H1 (cell line): ENCODE data around the gene C1QTNF7.

Source experiments
- CREB1 ChIP-seq: IDR thresholded peaks from 2 replicates; pipeline ENCODE4 v1.6.1; 2012; ENCODE audit warnings: inconsistent platforms
- CTCF ChIP-seq, 3 experiments: IDR thresholded peaks; 1 replicate in 2 of 3; 2 replicates in 1 of 3; pipeline versions ENCODE4 v1.5.1 to v1.6.1; 2011; ENCODE audit warnings: low read length in 3 of 3, mild to moderate bottlenecking in 3 of 3, inconsistent platforms in 2 of 3, low read depth in 1 of 3, moderate library complexity in 1 of 3; ENCODE audit not compliant: insufficient read depth in 1 of 3; ENCODE audit errors: control extremely low read depth in 1 of 3
- GABPA ChIP-seq: IDR thresholded peaks from 2 replicates; pipeline ENCODE4 v1.6.1; 2011; ENCODE audit warnings: mild to moderate bottlenecking, low read length, moderate library complexity, borderline replicate concordance; ENCODE audit not compliant: insufficient read depth
- JUND ChIP-seq: IDR thresholded peaks from 2 replicates; pipeline ENCODE4 v1.6.1; 2011; ENCODE audit warnings: mild to moderate bottlenecking, improper control_type of control experiment, low read length
- POLR2A ChIP-seq, 2 experiments: IDR thresholded peaks; 1 replicate in 1 of 2; 2 replicates in 1 of 2; pipeline ENCODE4 v1.6.1; 2011; ENCODE audit warnings: low read depth in 2 of 2, low read length in 2 of 2, mild to moderate bottlenecking in 2 of 2; ENCODE audit errors: control extremely low read depth in 1 of 2
- RFX5 ChIP-seq: IDR thresholded peaks from 2 replicates; pipeline ENCODE4 v1.6.1; 2011; ENCODE audit warnings: low read depth, low read length, improper control_type of control experiment, borderline replicate concordance
- SIN3A ChIP-seq, 2 experiments: IDR thresholded peaks in 1 of 2; conservative IDR thresholded peaks in 1 of 2; 2 replicates each; pipeline ENCODE4 v1.6.1; 2011 to 2012; ENCODE audit warnings: low read length in 2 of 2, improper control_type of control experiment in 1 of 2, low read depth in 1 of 2, mild to moderate bottlenecking in 1 of 2
- SP1 ChIP-seq: IDR thresholded peaks from 2 replicates; pipeline ENCODE4 v1.6.1; 2011; ENCODE audit warnings: low read depth, low read length

GRCh38 chr4:15395311-15395710 is 32.5 kb upstream of the C1QTNF7 start:
- TF ChIP-seq POLR2A (IDR thresholded peaks at IDR 0.05; ENCODE audit: control extremely low read depth in 1 of 2, low read depth in 2 of 2, low read length in 2 of 2): no peak
- no peak for TF ChIP-seq SIN3A (conservative IDR thresholded peaks at IDR 0.05 in 1 of 2, IDR thresholded peaks at IDR 0.05 in 1 of 2; ENCODE audit: low read depth in 1 of 2, low read length in 2 of 2)
- no peak for TF ChIP-seq CTCF (IDR thresholded peaks at IDR 0.05; ENCODE audit: control extremely low read depth in 1 of 3, insufficient read depth in 1 of 3, low read depth in 1 of 3, low read length in 3 of 3)
- no peak for TF ChIP-seq CREB1
- TF ChIP-seq SP1: no peak
- TF ChIP-seq RFX5: no peak
- TF ChIP-seq JUND: no peak
- TF ChIP-seq GABPA: no peak
